ENCODE measurements around the gene KCNIP3. TPM values are rescaled to one million over a fixed set of nuclear protein-coding genes. Genes with fewer than 3 reads are reported as not detected.

The KCNIP3 gene
- total and polyA plus RNA-seq, 9 of the 15 experiments (the other 6 are each of a cell fraction or from before 2014, with no cell fraction given): 0.04 TPM; not detected in 8

GRCh38 chr2:95329401-95329800 is 32.3 kb downstream of the KCNIP3 start (continued):
- TF ChIP-seq ZNF449 (CRISPR knock-in tag; IDR thresholded peaks at IDR 0.05): no peak
- TF ChIP-seq CBX5 (IDR thresholded peaks at IDR 0.05; ENCODE audit: borderline replicate concordance, low read depth): no peak
- TF ChIP-seq U2AF1 (optimal IDR thresholded peaks at IDR 0.05; ENCODE audit: low read depth, low read length): no peak
- TF ChIP-seq TGIF2 (CRISPR knock-in tag; IDR thresholded peaks at IDR 0.05): no peak
- no peak for TF ChIP-seq NR3C1 (CRISPR knock-in tag; IDR thresholded peaks at IDR 0.05)

- Histone ChIP-seq H3K27me3 (ENCODE audit: control insufficient read depth in 2 of 2, insufficient read depth in 2 of 2, low read length in 2 of 2) (peaks cover 0 to 71% of the 10 kb centered on the region in 2 experiments; a peak in 4 of 5 replicates), H3K79me2 (ENCODE audit: control insufficient read depth, insufficient read depth, low read length) (no peaks in the 10 kb centered on the region), H3K4me1 (replicated peaks in 1 of 2; ENCODE audit: control insufficient read depth in 2 of 2, insufficient read depth in 2 of 2, low read length in 2 of 2) (peaks cover 0 to 3% of the 10 kb centered on the region in 2 experiments; a peak in 1 of 5 replicates), H4K20me1 (replicated peaks; ENCODE audit: control insufficient read depth, insufficient read depth, low read length) (0 out of 2 replicates have a peak, but pooled peaks cover 4% of the 10 kb centered on the region), H3K36me3 (ENCODE audit: control insufficient read depth, insufficient read depth, low read length) (no peaks in the 10 kb centered on the region), H3K4me2 (ENCODE audit: insufficient read depth, low read length) (no peak overlapping the region), H3K9me3 (replicated peaks; ENCODE audit: control insufficient read depth, insufficient read depth, low read depth, low read length) (no peaks in the 10 kb centered on the region; the same call in 1 of the 2 replicates), H3K9ac (ENCODE audit: insufficient read depth in 1 of 2, low read depth in 2 of 2, low read length in 2 of 2) (no peak overlapping the region), H3K27ac (ENCODE audit: extremely low read depth, low read depth, low read length) (no peak overlapping the region), H3K4me3 (no peak overlapping the region), H2AFZ (ENCODE audit: low read depth, low read length) (no peak overlapping the region), H3K9me1 (ENCODE audit: control insufficient read depth, insufficient read depth, low read length) (peaks cover 2% of the 10 kb centered on the region)
- TF ChIP-seq THRAP3 (IDR thresholded peaks at IDR 0.05; ENCODE audit: borderline replicate concordance) (no peak), NFIC (IDR thresholded peaks at IDR 0.05) (peak; percentile 64), CTCF (IDR thresholded peaks at IDR 0.05 in 2 of 3, conservative IDR thresholded peaks at IDR 0.05 in 1 of 3; ENCODE audit: insufficient read depth in 2 of 3, low read depth in 1 of 3, low read length in 3 of 3) (0 out of 6 replicates have a peak, but pooled peaks of 1 of the 3 experiments have one; percentile 6)
- no TSS peak for BruUV-seq (replicated peaks)
- CTCF ChIA-PET (ENCODE audit: low intra/inter-chr PET ratio): no interaction called here
- no peak for FAIRE-seq
- intact Hi-C loops (cut with micrococcal nuclease): no loop called here
- DNase-seq (ENCODE audit: extremely low read depth in 1 of 4, low spot score in 3 of 4): no peak
- in situ Hi-C loops (cut with MboI): no loop called here
- ATAC-seq: peak; percentile 56
- POLR2A ChIA-PET: interaction anchor here (0.5 to 0.6 kb wide), 2 partner anchors 60 to 71 kb away, joined by 3 read pairs; no protein-coding TSS in a partner anchor
- WGBS (ENCODE audit: insufficient coverage, low coverage, missing lambda C conversion rate): 2% methylated on average over 22 of the region's 23 CpGs
Measured at GRCh38 chr2:95329891-95330793, 33.0 kb downstream of the KCNIP3 start.

All from K562 (cell line).